Measurements from ENCODE around the gene RBM5.

DNA sequence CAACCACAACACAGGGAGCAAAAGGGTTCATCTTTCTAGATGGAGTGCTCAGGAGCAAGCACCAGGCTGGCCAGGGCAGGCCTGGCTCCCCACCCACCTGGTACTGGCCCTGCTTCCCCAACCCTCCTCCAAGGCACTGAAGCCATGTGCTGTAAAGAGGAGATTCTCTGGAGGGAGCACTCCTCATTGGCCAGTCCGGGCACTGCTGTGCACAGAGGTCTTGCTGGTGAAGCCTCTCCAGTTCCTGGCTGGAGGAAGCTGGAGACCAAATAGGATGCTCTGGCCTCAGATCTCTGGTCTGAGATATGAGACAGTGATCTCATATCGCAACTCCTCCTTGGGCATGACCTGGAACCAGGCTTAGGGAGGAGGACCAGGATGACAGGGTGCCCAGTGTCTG lies 58.7 kb downstream of the RBM5 start:
- TF ChIP-seq EZH2 (IDR thresholded peaks at IDR 0.05; ENCODE audit: low read depth, unreplicated experiment) (no peak), POLR2AphosphoS5 (IDR thresholded peaks at IDR 0.05; ENCODE audit: low read depth) (no peak), EZH2phosphoT487 (IDR thresholded peaks at IDR 0.05; ENCODE audit: unreplicated experiment) (no peak), CREB1 (CRISPR knock-in tag; IDR thresholded peaks at IDR 0.05; ENCODE audit: low read depth) (no peak)
- TF ChIP-seq, protein P1, sequence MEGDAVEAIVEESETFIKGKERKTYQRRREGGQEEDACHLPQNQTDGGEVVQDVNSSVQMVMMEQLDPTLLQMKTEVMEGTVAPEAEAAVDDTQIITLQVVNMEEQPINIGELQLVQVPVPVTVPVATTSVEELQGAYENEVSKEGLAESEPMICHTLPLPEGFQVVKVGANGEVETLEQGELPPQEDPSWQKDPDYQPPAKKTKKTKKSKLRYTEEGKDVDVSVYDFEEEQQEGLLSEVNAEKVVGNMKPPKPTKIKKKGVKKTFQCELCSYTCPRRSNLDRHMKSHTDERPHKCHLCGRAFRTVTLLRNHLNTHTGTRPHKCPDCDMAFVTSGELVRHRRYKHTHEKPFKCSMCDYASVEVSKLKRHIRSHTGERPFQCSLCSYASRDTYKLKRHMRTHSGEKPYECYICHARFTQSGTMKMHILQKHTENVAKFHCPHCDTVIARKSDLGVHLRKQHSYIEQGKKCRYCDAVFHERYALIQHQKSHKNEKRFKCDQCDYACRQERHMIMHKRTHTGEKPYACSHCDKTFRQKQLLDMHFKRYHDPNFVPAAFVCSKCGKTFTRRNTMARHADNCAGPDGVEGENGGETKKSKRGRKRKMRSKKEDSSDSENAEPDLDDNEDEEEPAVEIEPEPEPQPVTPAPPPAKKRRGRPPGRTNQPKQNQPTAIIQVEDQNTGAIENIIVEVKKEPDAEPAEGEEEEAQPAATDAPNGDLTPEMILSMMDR (conservative IDR thresholded peaks at IDR 0.05; ENCODE audit: low read depth in 2 of 2) = no peak
- TF ChIP-seq, protein P2, sequence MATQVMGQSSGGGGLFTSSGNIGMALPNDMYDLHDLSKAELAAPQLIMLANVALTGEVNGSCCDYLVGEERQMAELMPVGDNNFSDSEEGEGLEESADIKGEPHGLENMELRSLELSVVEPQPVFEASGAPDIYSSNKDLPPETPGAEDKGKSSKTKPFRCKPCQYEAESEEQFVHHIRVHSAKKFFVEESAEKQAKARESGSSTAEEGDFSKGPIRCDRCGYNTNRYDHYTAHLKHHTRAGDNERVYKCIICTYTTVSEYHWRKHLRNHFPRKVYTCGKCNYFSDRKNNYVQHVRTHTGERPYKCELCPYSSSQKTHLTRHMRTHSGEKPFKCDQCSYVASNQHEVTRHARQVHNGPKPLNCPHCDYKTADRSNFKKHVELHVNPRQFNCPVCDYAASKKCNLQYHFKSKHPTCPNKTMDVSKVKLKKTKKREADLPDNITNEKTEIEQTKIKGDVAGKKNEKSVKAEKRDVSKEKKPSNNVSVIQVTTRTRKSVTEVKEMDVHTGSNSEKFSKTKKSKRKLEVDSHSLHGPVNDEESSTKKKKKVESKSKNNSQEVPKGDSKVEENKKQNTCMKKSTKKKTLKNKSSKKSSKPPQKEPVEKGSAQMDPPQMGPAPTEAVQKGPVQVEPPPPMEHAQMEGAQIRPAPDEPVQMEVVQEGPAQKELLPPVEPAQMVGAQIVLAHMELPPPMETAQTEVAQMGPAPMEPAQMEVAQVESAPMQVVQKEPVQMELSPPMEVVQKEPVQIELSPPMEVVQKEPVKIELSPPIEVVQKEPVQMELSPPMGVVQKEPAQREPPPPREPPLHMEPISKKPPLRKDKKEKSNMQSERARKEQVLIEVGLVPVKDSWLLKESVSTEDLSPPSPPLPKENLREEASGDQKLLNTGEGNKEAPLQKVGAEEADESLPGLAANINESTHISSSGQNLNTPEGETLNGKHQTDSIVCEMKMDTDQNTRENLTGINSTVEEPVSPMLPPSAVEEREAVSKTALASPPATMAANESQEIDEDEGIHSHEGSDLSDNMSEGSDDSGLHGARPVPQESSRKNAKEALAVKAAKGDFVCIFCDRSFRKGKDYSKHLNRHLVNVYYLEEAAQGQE (IDR thresholded peaks at IDR 0.05; ENCODE audit: unreplicated experiment) = no peak
